BJ (cell line): ENCODE measurements around the gene VWDE. TPM values are rescaled to one million over a fixed set of nuclear protein-coding genes. Genes with fewer than 3 reads are reported as not detected.

Source experiments
- CTCF ChIA-PET: fragments of 350-600 bp; formaldehyde crosslinking; extraction: SDS; loops from one replicate; lab custom pipeline; 2021; ENCODE audit warnings: antibody characterized with exemption, inconsistent platforms; lab: Yijun Ruan, JAX
- POLR2A ChIA-PET: fragments of 300-600 bp; sonication (Branson Sonifier 250); formaldehyde crosslinking; extraction: SDS; loops from one replicate; lab custom pipeline; 2021; ENCODE audit warnings: antibody characterized with exemption; lab: Charles Lee
- DNase-seq: peaks from one replicate; pipeline ENCODE4 v3.0.0-alpha.2; 2011; ENCODE audit warnings: low read depth
- H3K27me3 ChIP-seq: 2 replicates; pipeline ENCODE4 v1.6.0; 2011; ENCODE audit warnings: low read length; ENCODE audit not compliant: control insufficient read depth, insufficient read depth
- H3K36me3 ChIP-seq: 2 replicates; pipeline ENCODE4 v1.5.1; 2011; ENCODE audit warnings: low read length; ENCODE audit not compliant: control insufficient read depth, insufficient read depth
- H3K4me3 ChIP-seq: 2 replicates; pipeline ENCODE4 v1.5.1; 2011; ENCODE audit warnings: low read depth, mild to moderate bottlenecking, control low read depth, low read length
- CTCF ChIP-seq: IDR thresholded peaks from 2 replicates; pipeline ENCODE4 v1.5.1; 2011; ENCODE audit warnings: low read depth, mild to moderate bottlenecking, control low read depth, inconsistent platforms, low read length, moderate library complexity; ENCODE audit not compliant: insufficient read depth
- polyA plus RNA-seq: library from polyadenylated mRNA; depleted of rRNA; stranded (reverse); fragments of >200 nt; gene quantifications from 2 replicates; pipeline ENCODE4 v1.2.3, GENCODE V29; 2011

The VWDE gene
- polyA plus RNA-seq, 1 experiment, result not detected

DNA sequence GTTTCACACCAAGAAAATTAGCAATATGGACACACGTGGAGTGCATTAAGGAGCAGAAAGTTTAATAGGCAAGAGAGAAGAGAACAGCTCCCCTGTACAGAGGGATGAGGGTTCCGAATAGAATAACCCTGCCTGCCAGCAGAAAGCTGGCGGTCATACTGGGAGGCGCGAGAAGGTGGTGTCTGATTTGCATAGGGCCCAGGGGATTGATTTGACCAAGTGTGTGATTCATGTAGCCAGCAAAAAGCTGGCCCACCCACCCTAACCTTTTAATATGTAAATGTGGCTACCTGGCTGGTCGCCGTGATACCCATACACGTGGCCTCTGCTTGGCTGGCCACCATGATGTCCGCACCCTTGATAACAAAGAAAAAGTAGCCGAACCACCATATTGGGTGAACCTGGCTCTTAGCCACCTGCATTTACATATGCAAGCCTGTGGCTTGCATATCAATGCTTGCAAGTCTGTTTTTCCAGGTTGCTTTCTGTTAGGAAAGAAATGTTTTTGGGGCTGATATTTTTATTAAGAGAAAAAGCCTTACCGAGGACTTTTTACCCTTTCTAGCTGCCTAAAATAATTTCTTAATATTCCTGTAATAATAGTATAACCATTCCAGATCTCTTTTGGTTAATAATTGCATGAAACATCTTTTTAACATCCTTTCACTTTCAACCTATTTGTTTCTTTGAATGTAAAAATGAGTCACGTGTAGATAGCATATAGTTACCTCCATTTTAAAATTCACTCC, 20.5 kb upstream of the VWDE start:
- DNase-seq, result no peak
- POLR2A ChIA-PET, result no interaction called here
- H3K27me3 ChIP-seq, result no peaks in the 10 kb centered on the region
- CTCF ChIA-PET, result interaction anchor here (2.0 kb wide), 1 partner anchor 10 kb away, joined by 5 read pairs; no protein-coding TSS in a partner anchor
- no peaks in the 10 kb centered on the region for H3K36me3 ChIP-seq
- no peak for TF ChIP-seq CTCF
- no peak overlapping the region for H3K4me3 ChIP-seq

DNA sequence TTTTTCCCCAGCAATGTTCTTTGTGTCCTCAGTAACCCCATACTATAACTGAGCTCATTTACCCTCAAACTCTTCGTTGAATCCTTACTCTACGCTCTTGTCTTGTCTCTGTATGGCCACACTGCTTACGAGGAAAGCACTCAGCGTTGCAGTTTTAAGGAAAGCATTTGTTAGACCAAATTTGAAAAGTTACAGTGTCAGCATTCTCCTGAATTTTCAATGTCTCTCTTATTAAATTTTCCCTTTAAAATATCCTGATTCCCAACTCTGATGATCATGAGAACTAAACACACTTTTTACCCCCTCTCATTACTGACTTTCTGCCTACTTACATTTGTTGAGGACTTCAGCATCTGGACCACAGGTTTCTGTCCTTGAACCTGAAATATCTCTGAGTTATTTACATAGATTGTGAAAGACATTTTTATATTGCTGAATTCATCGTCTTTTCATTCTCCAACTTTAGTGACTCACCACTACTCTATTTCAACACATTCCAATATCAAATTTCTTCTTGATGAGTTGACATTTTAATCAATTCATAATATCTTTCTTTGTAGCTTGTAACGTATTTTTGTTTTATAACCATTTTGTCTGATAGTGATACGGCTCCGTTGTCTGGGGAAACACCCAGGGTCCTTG, 19.8 kb upstream of the VWDE start:
- H3K27me3 ChIP-seq, result no peaks in the 10 kb centered on the region
- TF ChIP-seq CTCF, result no peak
- ChIA-PET POLR2A (no interaction called here), CTCF (interaction anchor here (1.3 to 2.0 kb wide), 2 partner anchors 11 to 35 kb away, joined by 4 to 5 read pairs; no protein-coding TSS in a partner anchor)
- H3K36me3 ChIP-seq, result no peaks in the 10 kb centered on the region
- DNase-seq, result peak; percentile 37
- H3K4me3 ChIP-seq, result no peak overlapping the region

GRCh38 chr7:12422554-12423320, 19.1 kb upstream of the VWDE start:
- ChIA-PET POLR2A (no interaction called here), CTCF (interaction anchor here (1.3 to 2.0 kb wide), 2 partner anchors 11 to 36 kb away, joined by 4 to 5 read pairs; no protein-coding TSS in a partner anchor)
- Histone ChIP-seq H3K27me3 (no peaks in the 10 kb centered on the region), H3K36me3 (no peaks in the 10 kb centered on the region), H3K4me3 (no peak overlapping the region)
- no peak for DNase-seq
- no peak for TF ChIP-seq CTCF

- no peak overlapping the region for H3K4me3 ChIP-seq
- no peak for TF ChIP-seq CTCF
- H3K27me3 ChIP-seq, result no peaks in the 10 kb centered on the region
- no peak for DNase-seq
- ChIA-PET POLR2A (no interaction called here), CTCF (no interaction called here)
- no peaks in the 10 kb centered on the region for H3K36me3 ChIP-seq
Measured at GRCh38 chr7:12418452-12418851, 14.8 kb upstream of the VWDE start.

- no peaks in the 10 kb centered on the region for H3K36me3 ChIP-seq
- no peaks in the 10 kb centered on the region for H3K27me3 ChIP-seq
- TF ChIP-seq CTCF, result no peak
- POLR2A ChIA-PET, result no interaction called here
- H3K4me3 ChIP-seq, result no peak overlapping the region
- DNase-seq, result no peak
- CTCF ChIA-PET, result no interaction called here
Measured at GRCh38 chr7:12415072-12415471, 11.4 kb upstream of the VWDE start.
